ENCODE data around the gene GATAD2A.
A peak's percentile ranks its signal among the peaks of the same experiment; 100 is the strongest.

The GATAD2A gene

GRCh38 chr19:19505669-19506326 lies 100.3 kb downstream of the GATAD2A start:
- DNase-seq (ENCODE audit: low read depth in 1 of 2, low spot score in 1 of 2) = no peak

GRCh38 chr19:19506592-19506991 lies 101.1 kb downstream of the GATAD2A start:
- no peak for DNase-seq (ENCODE audit: low read depth in 1 of 2, low spot score in 1 of 2)

GRCh38 chr19:19507354-19507753 lies 101.9 kb downstream of the GATAD2A start:
- DNase-seq (ENCODE audit: low read depth in 1 of 2, low spot score in 1 of 2) = no peak

GRCh38 chr19:19508217-19508616 lies 102.7 kb downstream of the GATAD2A start:
- no peak for DNase-seq (ENCODE audit: low read depth in 1 of 2, low spot score in 1 of 2)

- no peak for DNase-seq (ENCODE audit: low read depth in 1 of 2, low spot score in 1 of 2)
These were observed 105.0 kb downstream of the GATAD2A start for GRCh38 chr19:19510432-19510831.

GRCh38 chr19:19513682-19514081 lies 108.2 kb downstream of the GATAD2A start:
- no peak for DNase-seq (ENCODE audit: low read depth in 1 of 2, low spot score in 1 of 2)

GRCh38 chr19:19514215-19514657 lies 108.8 kb downstream of the GATAD2A start:
- no peak for DNase-seq (ENCODE audit: low read depth in 1 of 2, low spot score in 1 of 2)

- no peak for DNase-seq (ENCODE audit: low read depth in 1 of 2, low spot score in 1 of 2)
These were observed 109.6 kb downstream of the GATAD2A start, which contains the start of gene TSSK6 for GRCh38 chr19:19514881-19515641. Gene TSSK6, minus strand, starts transcription at chr19:19515548. Its CDS starts 121 bp downstream, at chr19:19515427.

GRCh38 chr19:19515642-19516519 lies 110.4 kb downstream of the GATAD2A start, which contains the start of gene NDUFA13:
Gene NDUFA13, plus strand, starts transcription at chr19:19516225. Its CDS starts 14 bp downstream, at chr19:19516239.
- DNase-seq (ENCODE audit: low read depth in 1 of 2, low spot score in 1 of 2) = peak; percentile 89 to 96

- no peak for DNase-seq (ENCODE audit: low read depth in 1 of 2, low spot score in 1 of 2)
These were observed 111.8 kb downstream of the GATAD2A start for GRCh38 chr19:19517235-19517619.

GRCh38 chr19:19520989-19521388 lies 115.5 kb downstream of the GATAD2A start:
- DNase-seq (ENCODE audit: low read depth in 1 of 2, low spot score in 1 of 2) = no peak

GRCh38 chr19:19523177-19523576 lies 117.7 kb downstream of the GATAD2A start:
- no peak for DNase-seq (ENCODE audit: low read depth in 1 of 2, low spot score in 1 of 2)

- DNase-seq (ENCODE audit: low read depth in 1 of 2, low spot score in 1 of 2) = no peak
These were observed 118.6 kb downstream of the GATAD2A start for GRCh38 chr19:19524053-19524452.

- DNase-seq (ENCODE audit: low read depth in 1 of 2, low spot score in 1 of 2) = no peak
These were observed 120.3 kb downstream of the GATAD2A start for GRCh38 chr19:19525611-19526380.

- no peak for DNase-seq (ENCODE audit: low read depth in 1 of 2, low spot score in 1 of 2)
These were observed 121.3 kb downstream of the GATAD2A start for GRCh38 chr19:19526581-19527370.

- no peak for DNase-seq (ENCODE audit: low read depth in 1 of 2, low spot score in 1 of 2)
These were observed 121.8 kb downstream of the GATAD2A start for GRCh38 chr19:19527371-19527656.

GRCh38 chr19:19527674-19528625 lies 122.5 kb downstream of the GATAD2A start:
- DNase-seq (ENCODE audit: low read depth in 1 of 2, low spot score in 1 of 2) = no peak

GRCh38 chr19:19528721-19529490 lies 123.4 kb downstream of the GATAD2A start, which contains the start of gene YJEFN3:
Gene YJEFN3, plus strand, starts transcription at chr19:19528911. Its CDS starts 22 bp downstream, at chr19:19528933.
- DNase-seq (ENCODE audit: low read depth in 1 of 2, low spot score in 1 of 2) = no peak
